ENCODE measurements around the gene SUN1.

SUN1 gene

DNA sequence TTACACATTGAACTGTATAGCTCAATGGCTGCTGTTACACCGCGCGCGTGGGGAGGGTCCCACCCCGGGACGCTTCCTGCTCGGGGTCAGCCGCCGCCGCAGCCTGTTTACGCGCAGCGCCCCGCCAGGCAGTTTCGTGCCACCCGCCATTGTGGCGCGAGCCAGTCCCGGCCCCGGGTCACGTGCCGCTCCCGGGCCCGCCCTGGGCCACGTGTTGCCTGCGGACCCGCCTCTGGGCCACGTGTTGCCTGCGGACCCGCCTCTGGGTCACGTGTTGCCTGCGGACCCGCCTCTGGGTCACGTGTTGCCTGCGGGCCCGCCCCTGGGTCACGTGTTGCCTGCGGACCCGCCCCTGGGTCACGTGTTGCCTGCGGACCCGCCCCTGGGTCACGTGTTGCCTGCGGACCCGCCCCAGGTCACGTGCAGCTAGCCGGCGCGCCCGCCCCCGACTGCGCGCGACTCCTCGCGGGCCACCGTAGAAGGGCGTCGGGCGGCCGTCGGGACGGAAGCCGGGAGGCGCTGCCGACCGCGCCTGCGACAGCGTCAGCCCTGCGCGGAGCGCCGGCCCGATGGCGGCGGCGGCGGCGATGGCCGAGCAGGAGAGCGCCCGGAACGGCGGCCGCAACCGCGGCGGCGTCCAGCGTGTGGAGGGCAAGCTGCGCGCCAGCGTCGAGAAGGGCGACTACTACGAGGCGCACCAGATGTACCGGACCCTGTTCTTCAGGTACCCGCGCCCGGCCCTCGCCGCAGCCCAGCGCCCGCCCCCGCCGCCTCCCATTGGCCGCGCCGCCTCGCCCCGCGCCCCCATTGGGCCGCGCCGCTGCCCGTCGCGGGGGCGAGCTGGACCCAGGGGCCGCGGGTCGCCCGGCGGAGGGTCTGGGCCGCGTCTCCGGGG, 44.0 kb downstream of the SUN1 start, which contains the start of gene GET4:
Gene GET4 (plus strand): TSS at position 478 of the 895 bp plus-strand sequence. CDS start 92 bp downstream, at position 570.
- peak; percentile 81 to 94 (median 90) for DNase-seq (ENCODE audit: low read depth in 2 of 3, low spot score in 2 of 3)

DNA sequence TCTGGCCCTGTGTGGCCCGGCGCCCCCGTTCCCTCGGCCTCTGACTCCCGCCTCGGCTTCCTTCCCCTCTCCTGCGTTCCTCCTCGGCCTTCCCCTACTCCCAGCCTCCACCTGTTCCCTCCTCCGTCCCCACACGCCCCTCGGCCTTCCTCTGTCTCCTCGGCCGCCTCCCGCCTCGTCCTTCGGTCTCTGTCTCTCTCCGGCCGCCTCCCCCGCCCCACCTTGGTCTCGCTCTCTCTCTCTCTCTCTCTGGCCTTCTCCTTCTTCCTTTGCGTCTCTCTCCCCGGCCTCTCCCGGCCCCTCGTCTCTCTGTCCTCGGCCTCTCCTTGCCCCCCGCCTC, 44.7 kb downstream of the SUN1 start:
- DNase-seq (ENCODE audit: low read depth in 2 of 3, low spot score in 2 of 3), result no peak

DNA sequence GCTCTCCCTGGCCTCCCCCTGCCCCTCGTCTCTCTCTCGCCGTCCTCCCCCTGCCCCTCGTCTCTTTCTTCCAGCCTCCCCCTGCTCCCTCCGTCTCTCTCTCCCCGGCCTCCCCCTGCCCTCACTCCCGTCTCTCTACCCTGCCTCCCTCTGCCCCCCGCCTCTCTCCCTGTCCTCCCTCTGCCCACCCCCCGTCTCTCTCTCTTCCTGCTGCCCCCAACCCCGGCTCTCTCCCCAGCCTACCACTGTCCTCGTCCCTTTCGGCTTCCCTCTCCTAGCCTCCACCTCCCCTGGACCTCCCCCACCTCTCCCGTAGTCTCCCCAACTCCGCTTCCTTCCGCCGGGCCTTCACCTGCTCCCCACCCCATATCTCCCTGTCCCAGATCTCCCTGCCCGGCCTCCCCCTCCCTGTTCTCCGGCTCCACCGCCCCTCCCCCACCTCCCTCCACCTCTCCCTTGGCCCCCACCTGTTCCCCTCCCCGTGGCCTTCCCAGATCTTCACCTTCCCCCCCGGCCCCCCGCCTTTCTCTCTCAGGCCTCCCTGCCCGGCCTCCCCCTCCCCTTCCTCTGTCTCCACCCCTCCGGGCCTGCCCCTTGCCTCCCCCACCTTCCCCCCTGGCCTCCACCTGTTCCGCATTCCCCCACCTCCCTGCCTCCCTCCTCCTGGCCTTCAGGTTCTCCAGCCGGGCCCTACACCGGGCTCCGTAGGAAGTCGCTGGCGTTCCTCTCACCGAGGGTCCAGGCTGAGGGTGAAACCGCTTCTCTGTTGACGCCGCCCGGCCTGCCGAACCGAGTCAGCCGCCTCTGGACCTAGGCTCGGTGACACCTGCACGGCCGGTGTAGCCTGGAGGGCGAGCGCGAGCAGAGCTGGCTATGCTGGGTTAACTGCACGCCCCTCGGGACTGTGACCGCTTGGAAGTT, 45.3 kb downstream of the SUN1 start:
- DNase-seq (ENCODE audit: low read depth in 2 of 3, low spot score in 2 of 3), result no peak

GRCh38 chr7:879093-879492, 46.8 kb downstream of the SUN1 start:
- DNase-seq (ENCODE audit: low read depth in 2 of 3, low spot score in 2 of 3), result no peak

DNA sequence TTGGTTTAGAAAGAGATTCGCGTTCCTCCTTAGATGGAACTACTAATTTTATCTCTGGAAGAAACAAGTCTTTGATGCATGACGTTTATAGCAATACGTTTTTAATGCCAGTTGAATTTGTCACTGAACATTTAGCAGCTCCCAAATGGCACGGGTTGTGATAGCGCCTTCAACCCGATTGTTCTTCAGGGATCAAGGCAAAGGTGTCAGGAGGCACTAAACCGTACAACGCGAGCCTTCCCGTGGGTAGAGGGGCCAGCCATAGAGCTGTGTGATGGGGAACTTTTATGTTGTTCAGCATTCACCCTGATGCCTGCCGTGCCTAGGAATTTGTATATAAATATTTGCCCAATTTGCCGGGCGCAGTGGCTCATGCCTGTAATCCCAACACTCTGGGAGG, 47.4 kb downstream of the SUN1 start:
- no peak for DNase-seq (ENCODE audit: low read depth in 2 of 3, low spot score in 2 of 3)

DNA sequence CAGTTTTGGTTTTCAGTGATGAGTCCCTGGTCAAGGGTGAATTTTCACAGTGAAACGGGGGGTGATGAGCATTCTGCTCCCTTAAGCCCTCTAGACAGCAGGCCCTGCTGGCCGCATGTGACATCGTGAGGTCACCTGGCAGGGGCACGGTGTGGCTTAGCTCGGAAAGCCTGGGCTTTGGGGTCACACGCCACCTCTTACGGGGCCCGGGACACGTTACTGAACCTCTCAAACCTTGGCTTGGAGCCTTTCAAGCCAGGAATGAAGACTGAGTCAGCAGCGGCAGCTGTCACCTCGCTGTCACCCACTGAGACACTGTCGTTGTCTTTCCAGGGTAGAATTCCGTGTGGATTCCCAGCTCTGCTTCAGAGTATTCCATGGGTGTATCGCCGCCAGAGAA, 48.2 kb downstream of the SUN1 start:
- DNase-seq (ENCODE audit: low read depth in 2 of 3, low spot score in 2 of 3), result no peak

DNA sequence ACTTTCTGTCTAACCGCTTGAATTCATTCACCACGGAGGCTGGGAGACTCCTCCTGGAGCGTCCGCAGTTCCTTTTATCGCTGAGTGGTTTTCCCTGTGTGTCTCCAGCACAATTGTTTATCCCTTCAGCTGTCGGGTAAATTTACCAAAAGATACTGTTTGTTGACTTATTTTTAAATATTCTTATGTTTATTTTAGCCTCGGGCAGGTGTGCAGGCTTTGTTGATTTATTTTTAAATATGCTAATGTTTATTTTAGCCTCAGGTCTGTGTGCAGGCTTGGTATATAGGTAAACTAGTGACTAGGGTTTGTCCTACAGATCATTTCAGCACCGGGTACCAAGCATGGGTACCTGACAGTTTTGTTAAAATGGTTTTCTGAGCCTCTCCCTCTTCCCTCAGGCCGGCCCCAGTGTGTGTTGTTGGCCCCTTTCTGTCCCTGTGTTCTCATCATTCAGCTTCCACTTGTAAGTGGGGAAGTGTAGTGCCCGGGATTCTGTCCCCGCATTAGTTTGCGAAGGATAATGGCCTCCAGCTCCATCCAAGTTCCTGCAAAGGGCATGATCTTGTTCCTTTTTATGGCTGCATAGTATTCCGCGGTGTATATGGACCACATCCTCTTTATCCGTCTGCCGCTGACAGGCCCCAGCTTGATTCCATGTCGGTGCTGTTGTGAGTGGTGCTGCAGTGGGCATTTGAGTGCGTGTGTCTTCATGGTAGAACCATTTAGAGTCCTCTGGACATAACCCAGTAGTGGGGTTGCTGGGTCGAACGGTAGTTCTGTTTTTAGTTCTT, 49.4 kb downstream of the SUN1 start:
- DNase-seq (ENCODE audit: low read depth in 2 of 3, low spot score in 2 of 3), result no peak

DNA sequence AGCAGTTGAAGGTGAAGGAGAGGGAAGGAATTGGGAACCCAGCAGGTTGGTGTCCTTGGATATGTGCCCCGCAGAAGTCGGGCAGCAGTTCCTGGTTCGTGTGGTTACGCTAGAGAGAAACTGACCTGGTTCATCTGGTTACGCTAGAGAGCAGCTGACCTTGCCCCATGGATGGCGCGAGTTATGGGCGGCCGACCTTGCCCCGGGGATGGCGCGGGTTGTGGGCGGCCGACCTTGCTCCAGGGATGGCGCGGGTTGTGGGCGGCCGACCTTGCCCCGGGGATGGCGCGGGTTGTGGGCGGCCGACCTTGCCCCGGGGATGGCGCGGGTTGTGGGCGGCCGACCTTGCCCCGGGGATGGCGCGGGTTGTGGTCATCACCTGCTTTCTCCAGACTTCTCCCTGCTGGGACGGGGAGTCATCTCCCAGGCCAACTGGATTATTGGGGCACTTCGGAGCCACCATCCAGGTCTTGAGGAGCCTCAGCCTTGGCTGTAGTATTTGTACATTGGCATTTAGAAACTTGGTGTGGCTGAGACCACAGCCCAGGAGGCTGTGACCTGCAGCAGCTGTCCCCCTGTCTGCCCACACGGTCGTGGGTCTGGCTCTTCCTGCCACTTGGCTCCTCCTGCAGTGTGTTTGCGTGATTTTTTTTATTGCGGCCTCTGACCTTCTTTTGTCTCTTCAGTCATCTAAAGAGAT, 50.2 kb downstream of the SUN1 start:
- no peak for DNase-seq (ENCODE audit: low read depth in 2 of 3, low spot score in 2 of 3)

GRCh38 chr7:883055-884021, 51.1 kb downstream of the SUN1 start:
- DNase-seq (ENCODE audit: low read depth in 2 of 3, low spot score in 2 of 3), result no peak

GRCh38 chr7:884191-885003, 52.1 kb downstream of the SUN1 start:
- DNase-seq (ENCODE audit: low read depth in 2 of 3, low spot score in 2 of 3), result no peak

DNA sequence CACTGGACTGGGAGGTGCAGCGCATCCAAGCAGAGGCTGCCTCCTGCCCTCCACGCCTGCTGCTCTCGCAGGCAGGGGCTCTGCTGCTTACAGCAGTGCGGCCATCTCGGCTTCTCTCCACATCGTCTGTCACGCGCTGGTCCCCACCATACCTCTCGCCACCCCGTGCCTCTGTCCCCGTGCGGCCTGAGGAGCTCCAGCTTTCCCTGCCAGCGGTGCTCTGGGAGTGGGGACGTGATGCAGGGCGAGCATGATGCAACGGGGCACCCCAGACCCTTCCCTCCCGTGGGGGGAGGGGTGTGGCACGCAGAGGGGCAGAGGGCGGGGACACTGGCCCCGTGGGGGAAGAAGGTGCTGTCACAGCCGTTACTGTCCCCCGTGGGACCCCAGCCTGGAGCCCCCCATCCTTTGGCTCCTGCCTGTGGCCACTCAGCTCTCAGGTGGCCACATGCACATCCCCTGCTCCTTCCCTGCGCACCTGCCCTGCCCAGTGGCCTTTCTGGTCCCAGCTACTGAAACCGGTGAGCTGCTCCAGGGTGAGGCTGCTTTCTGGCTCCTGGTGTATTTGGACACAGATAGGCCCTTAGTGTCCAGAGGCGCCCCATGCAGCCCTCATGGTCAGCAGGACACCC, 53.1 kb downstream of the SUN1 start:
- no peak for DNase-seq (ENCODE audit: low read depth in 2 of 3, low spot score in 2 of 3)

DNA sequence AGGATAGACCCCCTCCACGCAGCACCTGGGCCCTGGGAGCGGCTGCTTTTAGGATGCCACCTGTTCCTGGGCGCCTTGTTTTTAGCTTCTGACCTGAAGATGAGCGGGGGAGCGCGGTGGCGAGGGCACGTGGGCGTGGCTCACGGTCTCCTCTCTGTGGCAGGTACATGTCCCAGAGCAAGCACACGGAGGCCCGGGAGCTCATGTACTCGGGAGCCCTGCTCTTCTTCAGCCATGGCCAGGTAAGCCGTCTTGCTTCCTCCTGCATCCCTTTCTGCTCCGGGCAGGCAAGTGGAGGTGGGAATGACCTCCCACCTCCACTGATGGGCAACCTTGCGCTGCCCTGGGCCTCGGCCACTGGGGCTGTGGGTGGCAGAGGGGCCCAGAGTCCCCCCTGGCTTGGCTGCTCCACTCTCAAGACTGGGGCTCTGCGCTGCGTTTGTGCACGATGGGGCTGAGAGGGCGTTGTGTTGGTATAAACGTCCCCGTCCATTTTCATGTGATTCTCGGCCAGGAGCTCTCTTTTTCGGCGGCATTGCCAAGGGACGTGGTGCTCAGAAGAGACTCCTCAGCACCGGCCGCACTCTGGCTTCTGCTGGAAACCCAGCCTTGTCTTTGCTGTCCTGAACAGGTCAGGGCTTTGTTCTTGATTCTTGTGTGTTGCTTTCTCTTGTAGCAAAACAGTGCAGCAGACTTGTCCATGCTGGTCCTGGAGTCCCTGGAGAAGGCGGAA, 53.8 kb downstream of the SUN1 start:
- DNase-seq (ENCODE audit: low read depth in 2 of 3, low spot score in 2 of 3), result no peak

GRCh38 chr7:886626-887487, 54.6 kb downstream of the SUN1 start:
- DNase-seq (ENCODE audit: low read depth in 2 of 3, low spot score in 2 of 3), result no peak

DNA sequence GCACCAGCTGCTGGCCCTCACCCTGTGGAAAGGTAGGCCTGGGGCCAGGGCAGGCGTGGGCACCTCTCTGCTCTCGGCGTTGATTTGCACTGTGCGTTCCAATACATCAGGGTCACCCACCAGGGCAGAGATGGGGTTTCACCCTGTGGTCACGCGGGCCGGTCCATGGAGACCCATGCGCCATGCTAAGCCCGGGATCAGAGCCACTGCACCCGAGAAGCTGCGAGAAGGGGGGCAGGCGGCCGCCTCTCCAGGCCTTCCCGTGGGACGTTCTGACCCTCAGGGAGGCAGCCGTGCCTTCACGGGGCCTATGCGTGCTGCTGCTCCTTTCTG, 55.2 kb downstream of the SUN1 start:
- DNase-seq (ENCODE audit: low read depth in 2 of 3, low spot score in 2 of 3), result no peak

DNA sequence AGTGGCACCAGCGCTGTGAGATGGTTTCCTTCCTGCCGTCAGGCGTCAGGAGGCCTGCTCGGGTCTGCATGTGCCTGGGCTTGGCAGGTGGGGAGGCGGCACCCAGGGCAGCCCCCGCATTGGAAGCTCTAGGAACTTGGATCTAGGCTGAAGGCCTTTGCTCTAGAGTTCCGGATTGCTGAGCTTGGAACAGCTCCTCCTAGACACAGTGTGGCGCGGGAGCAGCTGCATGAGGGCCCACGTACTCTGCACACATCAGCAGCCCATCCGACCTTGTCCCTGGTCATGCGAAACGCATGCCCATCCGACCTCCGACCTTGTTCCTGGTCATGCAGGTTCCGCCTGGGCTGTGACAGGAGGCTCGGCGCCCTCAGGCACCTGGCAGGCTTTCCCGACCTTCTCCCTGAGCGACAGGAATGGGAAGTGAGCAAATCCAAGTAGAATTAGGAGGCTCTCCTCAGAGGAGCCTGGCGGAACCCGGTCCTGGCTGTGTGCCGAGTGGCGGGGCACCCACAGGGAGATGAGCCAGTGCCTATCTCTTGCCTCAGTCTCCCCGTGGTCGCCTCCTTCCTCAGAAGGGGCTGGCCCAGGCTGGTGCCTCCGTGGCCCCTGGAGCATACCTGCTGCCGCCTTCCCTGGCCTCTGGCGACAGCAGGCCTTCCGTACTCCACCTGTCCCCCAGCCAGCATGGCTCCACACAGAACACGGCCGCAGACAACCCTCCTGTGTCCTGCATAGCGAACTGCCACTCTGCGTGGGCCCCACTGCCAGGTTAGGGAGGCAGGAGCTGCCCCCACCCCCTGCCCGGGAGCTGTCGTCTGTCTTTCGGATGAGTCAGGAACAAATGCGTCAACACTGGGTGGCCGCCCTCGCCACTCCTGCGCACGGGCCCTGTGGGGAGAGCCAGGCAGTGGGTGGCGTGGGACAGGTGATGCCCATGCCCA, 56.1 kb downstream of the SUN1 start:
- no peak for DNase-seq (ENCODE audit: low read depth in 2 of 3, low spot score in 2 of 3)

GRCh38 chr7:889025-889390, 56.7 kb downstream of the SUN1 start:
- no peak for DNase-seq (ENCODE audit: low read depth in 2 of 3, low spot score in 2 of 3)

Data from activated CD8-positive, alpha-beta memory T cell treated with anti-CD3 and anti-CD28 coated beads for 48 hours (primary cell).